Activated CD4-positive, CD25-positive, alpha-beta regulatory T cell treated with anti-CD3 and anti-CD28 coated beads, Interleukin-2, amount 50 U/mL, for 16 hours (primary cell): ENCODE data around the gene FLOT1.
A peak's percentile ranks its signal among the peaks of the same experiment; 100 is the strongest.

Experiments used
- DNase-seq: peaks from one replicate; pipeline ENCODE4 v3.0.0-alpha.2; 2020; ENCODE audit warnings: low read depth, low spot score

Gene FLOT1

GRCh38 chr6:30742316-30743098 lies at the start of gene FLOT1:
FLOT1 (minus strand) TSS chr6:30742687; CDS start chr6:30742189, 498 bp downstream.
- peak; percentile 60 for DNase-seq

GRCh38 chr6:30790724-30791383 lies 48.4 kb upstream of the FLOT1 start:
- DNase-seq, result no peak

- DNase-seq, result no peak
Observed at GRCh38 chr6:30789606-30790005, 47.1 kb upstream of the FLOT1 start.

- DNase-seq, result no peak
Observed at GRCh38 chr6:30787954-30788353, 45.5 kb upstream of the FLOT1 start.

- no peak for DNase-seq
Observed at GRCh38 chr6:30782425-30783014, 40.0 kb upstream of the FLOT1 start.

- DNase-seq, result no peak
Observed at GRCh38 chr6:30781743-30782424, 39.4 kb upstream of the FLOT1 start.

- DNase-seq, result no peak
Observed at GRCh38 chr6:30781395-30781742, 38.9 kb upstream of the FLOT1 start.

GRCh38 chr6:30780642-30780920 lies 38.1 kb upstream of the FLOT1 start:
- DNase-seq, result no peak

- DNase-seq, result no peak
Observed at GRCh38 chr6:30779850-30780641, 37.6 kb upstream of the FLOT1 start.

GRCh38 chr6:30778001-30778635 lies 35.6 kb upstream of the FLOT1 start:
- no peak for DNase-seq

GRCh38 chr6:30777155-30777485 lies 34.6 kb upstream of the FLOT1 start:
- no peak for DNase-seq

- DNase-seq, result no peak
Observed at GRCh38 chr6:30776390-30777154, 34.1 kb upstream of the FLOT1 start.

GRCh38 chr6:30775104-30775503 lies 32.6 kb upstream of the FLOT1 start:
- DNase-seq, result no peak

- no peak for DNase-seq
Observed at GRCh38 chr6:30774701-30775100, 32.2 kb upstream of the FLOT1 start.

GRCh38 chr6:30770592-30770991 lies 28.1 kb upstream of the FLOT1 start:
- DNase-seq, result no peak

- no peak for DNase-seq
Observed at GRCh38 chr6:30769853-30770524, 27.5 kb upstream of the FLOT1 start.

GRCh38 chr6:30769088-30769852 lies 26.8 kb upstream of the FLOT1 start:
- DNase-seq, result peak; percentile 33

GRCh38 chr6:30768634-30769087 lies 26.2 kb upstream of the FLOT1 start:
- DNase-seq, result no peak

- no peak for DNase-seq
Observed at GRCh38 chr6:30767944-30768301, 25.4 kb upstream of the FLOT1 start.
